Measurements from ENCODE around the gene SNX22. TPM values are rescaled to one million over a fixed set of nuclear protein-coding genes. Genes with fewer than 3 reads are reported as not detected.

Gene SNX22
- total and polyA plus RNA-seq, 9 of the 15 experiments (the other 6 are each of a cell fraction or from before 2014, with no cell fraction given): 0.91 to 3.0 (median 2.0) TPM

DNA sequence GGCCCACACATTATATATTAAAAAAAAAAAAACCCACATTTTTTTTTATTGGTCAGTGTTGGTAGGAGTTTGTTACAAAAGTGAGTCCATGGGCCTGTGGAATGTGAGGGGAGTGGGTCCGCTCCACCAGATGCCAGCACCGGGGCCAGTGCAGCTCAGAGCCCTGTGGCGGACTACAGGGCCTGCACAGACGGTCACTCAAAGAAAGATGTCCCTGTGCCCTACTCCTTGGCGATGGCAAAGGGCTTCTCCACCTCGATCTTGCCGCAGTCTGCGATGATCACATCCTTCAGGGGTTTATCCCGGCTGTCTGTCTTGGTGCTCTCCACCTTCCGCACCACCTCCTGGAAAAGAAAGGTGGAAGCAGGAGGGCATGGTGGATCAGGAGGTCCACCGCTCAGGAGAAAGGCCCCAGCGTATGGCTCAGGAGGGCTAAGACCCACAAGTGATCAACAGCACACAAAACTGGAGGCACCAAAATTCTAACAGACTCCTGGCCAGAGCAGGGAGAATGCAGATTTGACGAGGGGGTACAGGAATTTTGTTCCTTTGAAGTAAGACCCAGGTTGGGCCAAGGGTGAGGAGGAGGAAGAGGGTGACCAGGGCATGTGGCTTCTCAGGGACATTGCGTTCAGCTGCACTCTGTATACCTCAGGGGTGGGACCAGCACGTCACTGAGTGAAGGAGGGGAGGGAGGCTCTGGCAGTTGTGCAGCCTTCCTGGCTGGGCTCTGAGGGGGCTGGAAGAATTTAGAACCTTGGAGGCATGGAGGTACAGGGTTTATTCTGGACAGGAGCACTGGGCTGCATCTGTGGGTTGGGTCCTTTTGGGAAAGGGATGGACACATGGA lies 4.5 kb downstream of the SNX22 start:
- WGBS (ENCODE audit: insufficient coverage, low coverage, missing lambda C conversion rate): 89% methylated on average over 10 of the region's 15 CpGs
- POLR2A ChIA-PET: interaction anchor here (0.8 to 3.3 kb wide), 4 partner anchors 7 to 561 kb away, joined by 3 to 36 read pairs (median 4); partner anchors contain the start of genes PCLAF and PPIB
- CTCF ChIA-PET (ENCODE audit: low intra/inter-chr PET ratio): interaction anchor here (0.6 kb wide), 1 partner anchor 200 kb away, joined by 5 read pairs; the partner anchor contains the start of gene CSNK1G1
- BruUV-seq (replicated peaks): TSS peak; percentile 40
- DNase-seq (ENCODE audit: extremely low read depth in 1 of 4, low spot score in 3 of 4) (no peak), FAIRE-seq (no peak), ATAC-seq (no peak)
- Histone ChIP-seq H3K4me3 (no peak overlapping the region), H3K27me3 (ENCODE audit: control insufficient read depth in 2 of 2, insufficient read depth in 2 of 2, low read length in 2 of 2) (no peaks in the 10 kb centered on the region), H3K27ac (ENCODE audit: extremely low read depth, low read depth, low read length) (no peak overlapping the region), H3K36me3 (ENCODE audit: control insufficient read depth, insufficient read depth, low read length) (peaks cover 65% of the 10 kb centered on the region), H3K9me3 (replicated peaks; ENCODE audit: control insufficient read depth, insufficient read depth, low read depth, low read length) (no peaks in the 10 kb centered on the region), H4K20me1 (replicated peaks; ENCODE audit: control insufficient read depth, insufficient read depth, low read length) (no peaks in the 10 kb centered on the region; the same call in 1 of the 2 replicates), H3K4me1 (replicated peaks in 1 of 2; ENCODE audit: control insufficient read depth in 2 of 2, insufficient read depth in 2 of 2, low read length in 2 of 2) (peaks cover 6 to 42% of the 10 kb centered on the region in 2 experiments; a peak in 4 of 5 replicates), H3K9me1 (ENCODE audit: control insufficient read depth, insufficient read depth, low read length) (no peaks in the 10 kb centered on the region), H3K4me2 (ENCODE audit: insufficient read depth, low read length) (no peak overlapping the region), H3K79me2 (ENCODE audit: control insufficient read depth, insufficient read depth, low read length) (peaks cover 27% of the 10 kb centered on the region), H3K9ac (ENCODE audit: insufficient read depth in 1 of 2, low read depth in 2 of 2, low read length in 2 of 2) (no peak overlapping the region), H2AFZ (ENCODE audit: low read depth, low read length) (no peak overlapping the region)
- in situ Hi-C loops (cut with MboI) (no loop called here), intact Hi-C loops (cut with micrococcal nuclease) (loop anchor here (10.0 kb wide), 1 partner anchor 541 kb away; no protein-coding TSS in a partner anchor)
- TF ChIP-seq POLR2AphosphoS2 (IDR thresholded peaks at IDR 0.05; ENCODE audit: low read length): 0 out of 2 replicates have a peak, but pooled peaks have one; percentile 31
- no peak for TF ChIP-seq GTF2A2 (tag; IDR thresholded peaks at IDR 0.05)
- TF ChIP-seq POLR2B (IDR thresholded peaks at IDR 0.05; ENCODE audit: low read depth, partially characterized antibody): peak; percentile 21
- TF ChIP-seq RBFOX2 (IDR thresholded peaks at IDR 0.05; ENCODE audit: low read depth, low read length): peak; percentile 40; the same call in 1 of the 2 replicates
- peak; percentile 25; the same call in 1 of the 2 replicates for TF ChIP-seq POLR2A (conservative IDR thresholded peaks at IDR 0.05)
- TF ChIP-seq FOXJ2 (tag; IDR thresholded peaks at IDR 0.05): no peak
- no peak for TF ChIP-seq HDAC1 (IDR thresholded peaks at IDR 0.05)
- TF ChIP-seq, protein P1, sequence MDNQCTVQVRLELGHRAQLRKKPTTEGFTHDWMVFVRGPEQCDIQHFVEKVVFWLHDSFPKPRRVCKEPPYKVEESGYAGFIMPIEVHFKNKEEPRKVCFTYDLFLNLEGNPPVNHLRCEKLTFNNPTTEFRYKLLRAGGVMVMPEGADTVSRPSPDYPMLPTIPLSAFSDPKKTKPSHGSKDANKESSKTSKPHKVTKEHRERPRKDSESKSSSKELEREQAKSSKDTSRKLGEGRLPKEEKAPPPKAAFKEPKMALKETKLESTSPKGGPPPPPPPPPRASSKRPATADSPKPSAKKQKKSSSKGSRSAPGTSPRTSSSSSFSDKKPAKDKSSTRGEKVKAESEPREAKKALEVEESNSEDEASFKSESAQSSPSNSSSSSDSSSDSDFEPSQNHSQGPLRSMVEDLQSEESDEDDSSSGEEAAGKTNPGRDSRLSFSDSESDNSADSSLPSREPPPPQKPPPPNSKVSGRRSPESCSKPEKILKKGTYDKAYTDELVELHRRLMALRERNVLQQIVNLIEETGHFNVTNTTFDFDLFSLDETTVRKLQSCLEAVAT (IDR thresholded peaks at IDR 0.05): no peak
- TF ChIP-seq, protein P2, sequence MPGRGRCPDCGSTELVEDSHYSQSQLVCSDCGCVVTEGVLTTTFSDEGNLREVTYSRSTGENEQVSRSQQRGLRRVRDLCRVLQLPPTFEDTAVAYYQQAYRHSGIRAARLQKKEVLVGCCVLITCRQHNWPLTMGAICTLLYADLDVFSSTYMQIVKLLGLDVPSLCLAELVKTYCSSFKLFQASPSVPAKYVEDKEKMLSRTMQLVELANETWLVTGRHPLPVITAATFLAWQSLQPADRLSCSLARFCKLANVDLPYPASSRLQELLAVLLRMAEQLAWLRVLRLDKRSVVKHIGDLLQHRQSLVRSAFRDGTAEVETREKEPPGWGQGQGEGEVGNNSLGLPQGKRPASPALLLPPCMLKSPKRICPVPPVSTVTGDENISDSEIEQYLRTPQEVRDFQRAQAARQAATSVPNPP (IDR thresholded peaks at IDR 0.05; ENCODE audit: borderline replicate concordance, insufficient read depth, insufficient read length): no peak
- no peak for TF ChIP-seq RBM39 (optimal IDR thresholded peaks at IDR 0.05; ENCODE audit: low read depth, low read length)
- no peak for TF ChIP-seq ZNF121 (CRISPR knock-in tag; conservative IDR thresholded peaks at IDR 0.05)
- TF ChIP-seq POLR2G (IDR thresholded peaks at IDR 0.05; ENCODE audit: low read depth, low read length): peak; percentile 32
- TF ChIP-seq BCL6 (CRISPR knock-in tag; IDR thresholded peaks at IDR 0.05): no peak
- TF ChIP-seq NFYB (IDR thresholded peaks at IDR 0.05; ENCODE audit: extremely low read depth, insufficient read length): no peak
- TF ChIP-seq THRAP3 (IDR thresholded peaks at IDR 0.05; ENCODE audit: borderline replicate concordance): no peak
- TF ChIP-seq LCOR (CRISPR knock-in tag; IDR thresholded peaks at IDR 0.05): no peak
- no peak for TF ChIP-seq MXI1 (IDR thresholded peaks at IDR 0.05; ENCODE audit: low read depth, low read length)
- no peak for TF ChIP-seq ZNF253 (CRISPR knock-in tag; conservative IDR thresholded peaks at IDR 0.05)

Measured in K562 (cell line).